HEK293 (cell line): ENCODE measurements around the gene CHCHD6.

Source experiments
- CTCF ChIA-PET: fragments of 350-600 bp; formaldehyde crosslinking; extraction: SDS; loops from one replicate; lab custom pipeline; 2021; ENCODE audit warnings: antibody characterized with exemption; lab: Yijun Ruan, JAX
- POLR2A ChIA-PET: fragments of 300-600 bp; formaldehyde crosslinking; extraction: SDS; loops from one replicate; lab custom pipeline; 2020; ENCODE audit warnings: antibody characterized with exemption, inconsistent platforms; lab: Yijun Ruan, JAX
- H3K27ac ChIP-seq: fragments of 200-500 bp; sonication (Bioruptor generic); 2 replicates; pipeline ENCODE4 v1.5.1; 2014; ENCODE audit warnings: low read depth, low read length, control low read depth, inconsistent platforms; ENCODE audit errors: extremely low read depth
- H3K36me3 ChIP-seq, 2 experiments: fragments of 200-500 bp in 1 of 2; sonication (Bioruptor generic) in 1 of 2; 1 replicate in 1 of 2; 2 replicates in 1 of 2; pipeline ENCODE4 v1.5.1; 2014 to 2017; ENCODE audit warnings: inconsistent platforms in 2 of 2, low read length in 2 of 2; ENCODE audit not compliant: control insufficient read depth in 2 of 2, insufficient read depth in 1 of 2
- H3K4me1 ChIP-seq: fragments of 200-500 bp; sonication (Bioruptor generic); 2 replicates; pipeline ENCODE4 v1.5.1; 2014; ENCODE audit warnings: mild to moderate bottlenecking, low read length, inconsistent platforms; ENCODE audit not compliant: control insufficient read depth, insufficient read depth
- H3K4me3 ChIP-seq: 2 replicates; pipeline ENCODE4 v1.5.1; 2011; ENCODE audit warnings: low read depth, mild to moderate bottlenecking, control low read depth, low read length, moderate library complexity
- H3K9me3 ChIP-seq: fragments of 200-500 bp; sonication (Bioruptor generic); 2 replicates; pipeline ENCODE4 v1.5.1; 2014; ENCODE audit warnings: low read depth, low read length, inconsistent platforms; ENCODE audit not compliant: control insufficient read depth, insufficient read depth
- IKZF3 ChIP-seq: fragments of 450-650 bp; IDR thresholded peaks from 2 replicates; pipeline ENCODE4 v1.5.0; 2018; ENCODE audit warnings: missing biosample characterization, mild to moderate bottlenecking, missing genetic modification characterization, moderate library complexity
- PRDM10 ChIP-seq: fragments of 450-650 bp; formaldehyde crosslinking; IDR thresholded peaks from 2 replicates; pipeline ENCODE4 v1.5.1; 2016; ENCODE audit warnings: missing biosample characterization, missing genetic modification characterization
- SCRT1 ChIP-seq: fragments of 450-650 bp; formaldehyde crosslinking; IDR thresholded peaks from 2 replicates; pipeline ENCODE4 v1.5.1; 2016; ENCODE audit warnings: missing biosample characterization, missing genetic modification characterization, borderline replicate concordance
- TSHZ1 ChIP-seq: fragments of 450-650 bp; formaldehyde crosslinking; IDR thresholded peaks from 2 replicates; pipeline ENCODE4 v1.5.1; 2016; ENCODE audit warnings: missing biosample characterization, missing genetic modification characterization, borderline replicate concordance
- ZFP3 ChIP-seq: fragments of 450-650 bp; formaldehyde crosslinking; IDR thresholded peaks from 2 replicates; pipeline ENCODE4 v1.5.1; 2016; ENCODE audit warnings: low read depth, missing biosample characterization, missing genetic modification characterization
- ZFP41 ChIP-seq: fragments of 450-650 bp; formaldehyde crosslinking; IDR thresholded peaks from 2 replicates; pipeline ENCODE4 v1.5.1; 2016; ENCODE audit warnings: missing biosample characterization, missing genetic modification characterization, borderline replicate concordance
- ZNF121 ChIP-seq: fragments of 450-650 bp; formaldehyde crosslinking; IDR thresholded peaks from 2 replicates; pipeline ENCODE4 v1.5.1; 2016; ENCODE audit warnings: missing biosample characterization, missing genetic modification characterization
- ZNF19 ChIP-seq: fragments of 450-650 bp; formaldehyde crosslinking; IDR thresholded peaks from 2 replicates; pipeline ENCODE4; 2016; ENCODE audit warnings: missing biosample characterization, missing genetic modification characterization, low read depth
- ZNF2 ChIP-seq: fragments of 450-650 bp; formaldehyde crosslinking; IDR thresholded peaks from 2 replicates; pipeline ENCODE4 v1.5.1; 2016; ENCODE audit warnings: missing biosample characterization, missing genetic modification characterization
- ZNF23 ChIP-seq: fragments of 450-650 bp; formaldehyde crosslinking; IDR thresholded peaks from 2 replicates; pipeline ENCODE4 v1.5.1; 2016; ENCODE audit warnings: missing biosample characterization, missing genetic modification characterization, borderline replicate concordance
- ZNF248 ChIP-seq: fragments of 450-650 bp; formaldehyde crosslinking; IDR thresholded peaks from 2 replicates; pipeline ENCODE4 v1.5.1; 2017; ENCODE audit warnings: missing biosample characterization, missing genetic modification characterization
- ZNF274 ChIP-seq, 2 experiments: fragments of 200-500 bp in 1 of 2; fragments of 450-650 bp in 1 of 2; sonication (Bioruptor generic) in 1 of 2; formaldehyde crosslinking in 1 of 2; IDR thresholded peaks; 2 replicates each; pipeline versions ENCODE4 v1.5.1 to v1.6.1; 2014 to 2016; ENCODE audit warnings: borderline replicate concordance in 1 of 2, inconsistent platforms in 1 of 2, low read length in 1 of 2, missing biosample characterization in 1 of 2, missing genetic modification characterization in 1 of 2
- ZNF416 ChIP-seq: fragments of 450-650 bp; formaldehyde crosslinking; IDR thresholded peaks from 2 replicates; pipeline ENCODE4 v1.5.1; 2016; ENCODE audit warnings: missing biosample characterization, missing genetic modification characterization
- ZNF449 ChIP-seq: fragments of 450-650 bp; formaldehyde crosslinking; IDR thresholded peaks from 2 replicates; pipeline ENCODE4 v1.5.1; 2017; ENCODE audit warnings: missing biosample characterization, mild to moderate bottlenecking, missing genetic modification characterization, moderate library complexity
- ZNF473 ChIP-seq: fragments of 450-650 bp; formaldehyde crosslinking; IDR thresholded peaks from 2 replicates; pipeline ENCODE4 v1.5.1; 2017; ENCODE audit warnings: missing biosample characterization, missing genetic modification characterization
- ZNF501 ChIP-seq: fragments of 450-650 bp; formaldehyde crosslinking; IDR thresholded peaks from 2 replicates; pipeline ENCODE4 v1.5.1; 2016; ENCODE audit warnings: missing biosample characterization, missing genetic modification characterization
- ZNF555 ChIP-seq: fragments of 450-650 bp; formaldehyde crosslinking; conservative IDR thresholded peaks from 2 replicates; pipeline ENCODE4 v1.5.1; 2017; ENCODE audit warnings: missing biosample characterization, mild to moderate bottlenecking, missing genetic modification characterization, inconsistent platforms
- ZNF76 ChIP-seq: fragments of 450-650 bp; formaldehyde crosslinking; IDR thresholded peaks from 2 replicates; pipeline ENCODE4; 2016; ENCODE audit warnings: low read depth, missing biosample characterization, missing genetic modification characterization, borderline replicate concordance
- ZNF785 ChIP-seq: fragments of 450-650 bp; formaldehyde crosslinking; IDR thresholded peaks from 2 replicates; pipeline ENCODE4 v1.5.1; 2016; ENCODE audit warnings: missing biosample characterization, missing genetic modification characterization
- ZNF843 ChIP-seq: fragments of 450-650 bp; formaldehyde crosslinking; IDR thresholded peaks from 2 replicates; pipeline ENCODE4 v1.5.1; 2016; ENCODE audit warnings: missing biosample characterization, missing genetic modification characterization
- ZSCAN30 ChIP-seq: fragments of 450-650 bp; IDR thresholded peaks from 2 replicates; pipeline ENCODE4 v1.5.1; 2018; ENCODE audit warnings: missing biosample characterization, mild to moderate bottlenecking, missing genetic modification characterization, moderate library complexity
- ZSCAN5A ChIP-seq: fragments of 450-650 bp; formaldehyde crosslinking; IDR thresholded peaks from 2 replicates; pipeline ENCODE4 v1.5.1; 2016; ENCODE audit warnings: missing biosample characterization, missing genetic modification characterization

The CHCHD6 gene

GRCh38 chr3:126734106-126734723, 30.2 kb downstream of the CHCHD6 start:
- no peaks in the 10 kb centered on the region for H3K4me1 ChIP-seq
- H3K9me3 ChIP-seq, result no peaks in the 10 kb centered on the region
- CTCF ChIA-PET, result interaction anchor here (0.6 kb wide), 1 partner anchor 9 kb away, joined by 4 read pairs; no protein-coding TSS in a partner anchor
- POLR2A ChIA-PET, result no interaction called here
- H3K4me3 ChIP-seq, result no peak overlapping the region
- TF ChIP-seq ZNF501 (tag by site-specific recombination) (no peak), ZNF843 (tag by site-specific recombination) (no peak), ZFP41 (tag by site-specific recombination) (no peak), ZNF274 (IDR thresholded peaks at IDR 0.05; ENCODE audit: low read length) (no peak), ZNF274 (tag by site-specific recombination; IDR thresholded peaks at IDR 0.05; ENCODE audit: borderline replicate concordance) (no peak), PRDM10 (tag by site-specific recombination) (no peak), ZNF23 (tag by site-specific recombination) (no peak), ZNF76 (tag by site-specific recombination) (no peak), ZSCAN5A (no peak)
- H3K27ac ChIP-seq, result no peak overlapping the region
- peaks cover 0 to 63% of the 10 kb centered on the region in 2 experiments; a peak in 1 of 3 replicates for H3K36me3 ChIP-seq

- Histone ChIP-seq H3K4me3 (no peak overlapping the region), H3K36me3 (peaks cover 0 to 78% of the 10 kb centered on the region in 2 experiments; a peak in 1 of 3 replicates), H3K9me3 (no peaks in the 10 kb centered on the region), H3K4me1 (no peaks in the 10 kb centered on the region), H3K27ac (no peak overlapping the region)
- POLR2A ChIA-PET, result no interaction called here
- CTCF ChIA-PET, result interaction anchor here (0.7 to 0.9 kb wide), 4 partner anchors 10 to 539 kb away, joined by 3 to 4 read pairs (median 3); no protein-coding TSS in a partner anchor
- TF ChIP-seq ZNF785 (tag by site-specific recombination) (no peak), ZNF473 (no peak), SCRT1 (tag by site-specific recombination) (no peak), ZNF2 (tag by site-specific recombination) (no peak), ZNF416 (tag by site-specific recombination) (no peak), IKZF3 (no peak), ZNF274 (IDR thresholded peaks at IDR 0.05; ENCODE audit: low read length) (no peak), ZNF274 (tag by site-specific recombination; IDR thresholded peaks at IDR 0.05; ENCODE audit: borderline replicate concordance) (no peak), ZSCAN30 (tag by site-specific recombination) (no peak), ZNF555 (tag by site-specific recombination) (no peak), ZNF449 (tag by site-specific recombination) (no peak), ZNF121 (tag by site-specific recombination) (no peak), ZNF19 (tag by site-specific recombination) (no peak), ZNF248 (no peak), ZFP3 (no peak), TSHZ1 (tag by site-specific recombination) (no peak)
Observed at GRCh38 chr3:126737527-126737926, 33.5 kb downstream of the CHCHD6 start.
